IMR-90 (cell line): Measurements from ENCODE around the gene EXOC4. TPM values are rescaled to one million over a fixed set of nuclear protein-coding genes. Genes with fewer than 3 reads are reported as not detected.

ENCODE experiments used
- ATAC-seq: fragments of 200-7000 bp; cut with Tn5 transposase; 2 replicates; pipeline ENCODE4 v1.9.1; 2020; ENCODE audit warnings: low read depth, mild to moderate bottlenecking, moderate library complexity
- BruUV-seq: library from RNA; stranded (reverse); fragments of 400-500 nt; replicated peaks from 2 replicates; lab custom pipeline; 2021; lab: Mats Ljungman, UMichigan
- CTCF ChIA-PET: fragments of 300-600 bp; formaldehyde crosslinking; extraction: SDS; loops from one replicate; lab custom pipeline; 2021; ENCODE audit warnings: antibody characterized with exemption; lab: Yijun Ruan, JAX
- POLR2A ChIA-PET: fragments of 300-600 bp; sonication (Branson Sonifier 250); formaldehyde crosslinking; loops from one replicate; lab custom pipeline; 2022; ENCODE audit warnings: antibody characterized with exemption; ENCODE audit not compliant: unreplicated experiment; lab: Charles Lee
- DNase-seq: peaks from one replicate; pipeline ENCODE4 v3.0.0; 2013
- H2AFZ ChIP-seq: replicated peaks from 2 replicates; pipeline ENCODE3; 2013; ENCODE audit warnings: low read length, mild to moderate bottlenecking; ENCODE audit not compliant: poor library complexity
- H2AK5ac ChIP-seq: 2 replicates; pipeline ENCODE4 v1.6.1; 2013; ENCODE audit warnings: low read depth, low read length, inconsistent platforms
- H2AK9ac ChIP-seq: replicated peaks from 2 replicates; pipeline ENCODE3; 2013; ENCODE audit warnings: mild to moderate bottlenecking, low read depth, low read length, moderate library complexity; ENCODE audit not compliant: poor library complexity
- H2BK120ac ChIP-seq: 2 replicates; pipeline ENCODE4 v1.6.1; 2013; ENCODE audit warnings: low read depth, low read length, inconsistent platforms
- H2BK15ac ChIP-seq: 3 replicates; pipeline ENCODE4 v1.6.1; 2013; ENCODE audit warnings: low read depth, low read length, inconsistent platforms
- H2BK20ac ChIP-seq: 2 replicates; pipeline ENCODE4 v1.6.1; 2013; ENCODE audit warnings: low read depth, mild to moderate bottlenecking, inconsistent platforms, low read length, moderate library complexity
- H2BK5ac ChIP-seq: 2 replicates; pipeline ENCODE4 v1.6.1; 2013; ENCODE audit warnings: mild to moderate bottlenecking, low read depth, low read length, inconsistent platforms; ENCODE audit not compliant: poor library complexity, severe bottlenecking
- H3K14ac ChIP-seq: replicated peaks from 2 replicates; pipeline ENCODE4 v1.6.1; 2013; ENCODE audit warnings: low read depth, low read length, inconsistent platforms
- H3K18ac ChIP-seq: 2 replicates; pipeline ENCODE4 v1.6.1; 2013; ENCODE audit warnings: low read depth, low read length, control low read depth
- H3K23ac ChIP-seq: 2 replicates; pipeline ENCODE4 v1.6.1; 2013; ENCODE audit warnings: low read depth, low read length, inconsistent platforms
- H3K27ac ChIP-seq: 2 replicates; pipeline ENCODE4 v1.5.1; 2013; ENCODE audit warnings: mild to moderate bottlenecking, control low read depth, low read length; ENCODE audit not compliant: insufficient read depth
- H3K27me3 ChIP-seq: 2 replicates; pipeline ENCODE4 v1.6.1; 2013; ENCODE audit warnings: low read length; ENCODE audit not compliant: control insufficient read depth, insufficient read depth
- H3K36me3 ChIP-seq: 2 replicates; pipeline ENCODE4 v1.6.1; 2013; ENCODE audit warnings: low read length, mixed read lengths; ENCODE audit not compliant: control insufficient read depth, insufficient read depth
- H3K4ac ChIP-seq: 2 replicates; pipeline ENCODE4 v1.6.1; 2013; ENCODE audit warnings: low read depth, low read length, inconsistent platforms
- H3K4me1 ChIP-seq: 2 replicates; pipeline ENCODE4 v1.6.1; 2013; ENCODE audit warnings: low read length, mixed read lengths; ENCODE audit not compliant: control insufficient read depth, insufficient read depth
- H3K4me2 ChIP-seq: 2 replicates; pipeline ENCODE4 v1.6.1; 2013; ENCODE audit warnings: low read depth, mild to moderate bottlenecking, control low read depth, low read length, moderate library complexity
- H3K4me3 ChIP-seq: 2 replicates; pipeline ENCODE4 v1.5.1; 2013; ENCODE audit warnings: low read depth, mild to moderate bottlenecking, control low read depth, low read length, moderate library complexity; ENCODE audit not compliant: insufficient read depth
- H3K56ac ChIP-seq: 2 replicates; pipeline ENCODE4 v1.6.1; 2013; ENCODE audit warnings: low read length, inconsistent platforms; ENCODE audit not compliant: insufficient read depth; ENCODE audit errors: extremely low read depth
- H3K79me1 ChIP-seq, 2 experiments: 2 replicates each; pipeline ENCODE4 v1.6.1; 2013; ENCODE audit warnings: low read length in 2 of 2, inconsistent platforms in 1 of 2, low read depth in 1 of 2
- H3K9ac ChIP-seq: 2 replicates; pipeline ENCODE4 v1.6.1; 2013; ENCODE audit warnings: low read depth, low read length, control low read depth
- H3K9me1 ChIP-seq: 2 replicates; pipeline ENCODE4 v1.6.1; 2013; ENCODE audit warnings: low read length, inconsistent platforms; ENCODE audit not compliant: insufficient read depth
- H3K9me3 ChIP-seq: 2 replicates; pipeline ENCODE4 v1.6.1; 2013; ENCODE audit warnings: low read length; ENCODE audit not compliant: control insufficient read depth, insufficient read depth
- H4K20me1 ChIP-seq: 2 replicates; pipeline ENCODE4 v1.6.1; 2013; ENCODE audit warnings: low read length, inconsistent platforms; ENCODE audit not compliant: insufficient read depth
- H4K5ac ChIP-seq: 2 replicates; pipeline ENCODE4 v1.6.1; 2013; ENCODE audit warnings: mild to moderate bottlenecking, low read depth, low read length, control low read depth
- H4K8ac ChIP-seq, 2 experiments: 2 replicates each; pipeline ENCODE4 v1.6.1; 2013; ENCODE audit warnings: low read depth in 2 of 2, low read length in 2 of 2, control low read depth in 1 of 2, inconsistent platforms in 1 of 2
- H4K91ac ChIP-seq: 2 replicates; pipeline ENCODE4 v1.6.1; 2013; ENCODE audit warnings: low read depth, low read length, inconsistent platforms; ENCODE audit not compliant: insufficient read depth
- BHLHE40 ChIP-seq: fragments of 150-350 bp; IDR thresholded peaks from 2 replicates; pipeline ENCODE4 v1.6.1; 2016; ENCODE audit warnings: mild to moderate bottlenecking, low read depth, low read length
- CEBPB ChIP-seq: IDR thresholded peaks from 2 replicates; pipeline ENCODE4 v1.6.1; 2012; ENCODE audit warnings: low read depth, low read length, improper control_type of control experiment
- CHD1 ChIP-seq: IDR thresholded peaks from 2 replicates; pipeline ENCODE4 v1.6.1; 2012; ENCODE audit warnings: low read depth, low read length, improper control_type of control experiment
- FOS ChIP-seq: fragments of 150-350 bp; IDR thresholded peaks from 2 replicates; pipeline ENCODE4 v1.6.1; 2016; ENCODE audit warnings: low read depth, low read length
- MAFK ChIP-seq: IDR thresholded peaks from 2 replicates; pipeline ENCODE4 v1.6.1; 2012; ENCODE audit warnings: low read depth, low read length, improper control_type of control experiment
- MAZ ChIP-seq: IDR thresholded peaks from 2 replicates; pipeline ENCODE4 v1.6.1; 2012; ENCODE audit warnings: low read depth, mild to moderate bottlenecking, low read length, improper control_type of control experiment, moderate library complexity, borderline replicate concordance
- MXI1 ChIP-seq: IDR thresholded peaks from 2 replicates; pipeline ENCODE4 v1.6.1; 2012; ENCODE audit warnings: low read depth, mild to moderate bottlenecking, low read length, moderate library complexity, borderline replicate concordance
- NFE2L2 ChIP-seq: fragments of 150-350 bp; IDR thresholded peaks from 2 replicates; pipeline ENCODE4 v1.6.1; 2016; ENCODE audit warnings: low read depth, mild to moderate bottlenecking, low read length
- POLR2A ChIP-seq: IDR thresholded peaks from 2 replicates; pipeline ENCODE4 v1.6.1; 2012; ENCODE audit warnings: mild to moderate bottlenecking, low read depth, low read length
- RAD21 ChIP-seq: IDR thresholded peaks from 2 replicates; pipeline ENCODE4 v1.6.1; 2012; ENCODE audit warnings: low read length, improper control_type of control experiment
- RCOR1 ChIP-seq: IDR thresholded peaks from 2 replicates; pipeline ENCODE4 v1.6.1; 2012; ENCODE audit warnings: mild to moderate bottlenecking, low read length, improper control_type of control experiment; ENCODE audit not compliant: insufficient replicate concordance
- RFX5 ChIP-seq: IDR thresholded peaks from 2 replicates; pipeline ENCODE4 v1.8.0; 2012; ENCODE audit warnings: low read depth, mild to moderate bottlenecking, low read length, moderate library complexity
- SMC3 ChIP-seq: fragments of 150-350 bp; IDR thresholded peaks from 2 replicates; pipeline ENCODE4 v1.6.1; 2016; ENCODE audit warnings: low read depth, mild to moderate bottlenecking, antibody characterized with exemption, low read length, moderate library complexity
- WGBS, 2 experiments: methylation state at CpG; one replicate each; pipeline versions ENCODE4 v1.1.5 to v1.1.7; 2013; ENCODE audit warnings: missing lambda C conversion rate in 2 of 2; ENCODE audit not compliant: insufficient read length in 1 of 2; ENCODE audit errors: extremely low coverage in 2 of 2; 5-methylcytosine and 5-hydroxymethylcytosine counted together
- dilution Hi-C: fragments of 300-500 bp; cut with HindIII; formaldehyde crosslinking; loops from one replicate; pipeline ENCODE4 v1.14.3; 2018; ENCODE audit warnings: low sequenced_read_pairs; ENCODE audit not compliant: unreplicated experiment
- in situ Hi-C: fragments of 300-500 bp; cut with MboI; formaldehyde crosslinking; loops from 3 replicates; pipeline ENCODE4 v1.14.3; 2019; ENCODE audit warnings: low sequenced_read_pairs, inconsistent platforms, mixed read lengths
- intact Hi-C: fragments of 100-400 bp; cut with micrococcal nuclease; formaldehyde crosslinking; loops from 2 replicates; pipeline ENCODE4 v1.10.0; 2022
- polyA plus RNA-seq, 3 experiments: library from polyadenylated mRNA; depleted of rRNA; stranded (reverse); fragments of >200 nt; gene quantifications; 2 replicates each; pipeline ENCODE4 v1.2.3, GENCODE V29; 2012; ENCODE audit warnings: low replicate concordance in 1 of 3
- total RNA-seq: library from RNA; depleted of rRNA; stranded (reverse); fragments of >200 nt; gene quantifications from 2 replicates; pipeline ENCODE4 v1.2.3, GENCODE V29; 2012
- TF ChIP-seq, protein P1 (sequence below): fragments of 150-350 bp; IDR thresholded peaks from 2 replicates; pipeline ENCODE4 v1.6.1; 2016; ENCODE audit warnings: low read depth, mild to moderate bottlenecking, low read length, moderate library complexity, borderline replicate concordance
- TF ChIP-seq, protein P2 (sequence below): fragments of 150-350 bp; IDR thresholded peaks from 2 replicates; pipeline ENCODE4 v1.6.1; 2017; ENCODE audit warnings: mild to moderate bottlenecking, antibody characterized with exemption, low read length, low read depth
- TF ChIP-seq, protein P3 (sequence below): conservative IDR thresholded peaks from 2 replicates; pipeline ENCODE4 v1.5.1; 2012; ENCODE audit warnings: mild to moderate bottlenecking, low read depth, low read length, improper control_type of control experiment

Gene EXOC4
- total and polyA plus RNA-seq, 2 of the 4 experiments (the other 2 are of a cell fraction) = 25.4 to 94.6 TPM

DNA sequence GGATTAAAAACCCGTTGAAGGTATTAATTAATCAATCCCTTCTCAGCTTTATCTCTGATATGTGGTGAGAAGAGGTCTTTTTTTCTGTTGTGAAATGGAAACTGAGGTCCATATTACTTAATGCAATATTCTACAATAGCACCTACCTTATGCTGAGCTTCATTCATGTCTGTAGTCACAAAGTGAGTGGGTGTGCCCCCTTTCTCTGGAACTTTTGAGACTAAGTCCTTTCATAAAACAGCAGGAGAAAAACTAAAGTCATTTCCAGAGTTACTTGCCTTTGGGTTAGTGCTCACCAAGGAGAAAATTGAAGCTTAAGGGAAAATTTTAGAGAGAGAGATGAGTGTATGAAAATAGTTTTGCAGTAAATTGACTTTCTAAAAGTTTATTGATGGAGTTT is 61.2 kb downstream of the EXOC4 start:
- H3K4me3 ChIP-seq = no peak overlapping the region
- H3K4ac ChIP-seq = no peak overlapping the region
- DNase-seq (no peak), ATAC-seq (no peak)
- WGBS, 2 experiments = no CpG with 5 or more reads among the region's 1 CpG
- in situ Hi-C loops = no loop called here
- no peak overlapping the region for H2BK20ac ChIP-seq
- no peak overlapping the region for H2AK5ac ChIP-seq
- H2AK9ac ChIP-seq = no peak overlapping the region
- H3K23ac ChIP-seq = no peak overlapping the region
- BruUV-seq = no TSS peak
- no peak overlapping the region for H2BK120ac ChIP-seq
- TF ChIP-seq MAZ (no peak), CHD1 (no peak), NFE2L2 (no peak), CEBPB (no peak), MAFK (no peak), POLR2A (no peak), SMC3 (no peak), MXI1 (no peak), RCOR1 (no peak), RFX5 (no peak), FOS (no peak), BHLHE40 (no peak), RAD21 (no peak)
- TF ChIP-seq, protein P1, sequence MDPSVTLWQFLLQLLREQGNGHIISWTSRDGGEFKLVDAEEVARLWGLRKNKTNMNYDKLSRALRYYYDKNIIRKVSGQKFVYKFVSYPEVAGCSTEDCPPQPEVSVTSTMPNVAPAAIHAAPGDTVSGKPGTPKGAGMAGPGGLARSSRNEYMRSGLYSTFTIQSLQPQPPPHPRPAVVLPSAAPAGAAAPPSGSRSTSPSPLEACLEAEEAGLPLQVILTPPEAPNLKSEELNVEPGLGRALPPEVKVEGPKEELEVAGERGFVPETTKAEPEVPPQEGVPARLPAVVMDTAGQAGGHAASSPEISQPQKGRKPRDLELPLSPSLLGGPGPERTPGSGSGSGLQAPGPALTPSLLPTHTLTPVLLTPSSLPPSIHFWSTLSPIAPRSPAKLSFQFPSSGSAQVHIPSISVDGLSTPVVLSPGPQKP = no peak
- TF ChIP-seq, protein P2, sequence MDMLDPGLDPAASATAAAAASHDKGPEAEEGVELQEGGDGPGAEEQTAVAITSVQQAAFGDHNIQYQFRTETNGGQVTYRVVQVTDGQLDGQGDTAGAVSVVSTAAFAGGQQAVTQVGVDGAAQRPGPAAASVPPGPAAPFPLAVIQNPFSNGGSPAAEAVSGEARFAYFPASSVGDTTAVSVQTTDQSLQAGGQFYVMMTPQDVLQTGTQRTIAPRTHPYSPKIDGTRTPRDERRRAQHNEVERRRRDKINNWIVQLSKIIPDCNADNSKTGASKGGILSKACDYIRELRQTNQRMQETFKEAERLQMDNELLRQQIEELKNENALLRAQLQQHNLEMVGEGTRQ = no peak
- TF ChIP-seq, protein P3, sequence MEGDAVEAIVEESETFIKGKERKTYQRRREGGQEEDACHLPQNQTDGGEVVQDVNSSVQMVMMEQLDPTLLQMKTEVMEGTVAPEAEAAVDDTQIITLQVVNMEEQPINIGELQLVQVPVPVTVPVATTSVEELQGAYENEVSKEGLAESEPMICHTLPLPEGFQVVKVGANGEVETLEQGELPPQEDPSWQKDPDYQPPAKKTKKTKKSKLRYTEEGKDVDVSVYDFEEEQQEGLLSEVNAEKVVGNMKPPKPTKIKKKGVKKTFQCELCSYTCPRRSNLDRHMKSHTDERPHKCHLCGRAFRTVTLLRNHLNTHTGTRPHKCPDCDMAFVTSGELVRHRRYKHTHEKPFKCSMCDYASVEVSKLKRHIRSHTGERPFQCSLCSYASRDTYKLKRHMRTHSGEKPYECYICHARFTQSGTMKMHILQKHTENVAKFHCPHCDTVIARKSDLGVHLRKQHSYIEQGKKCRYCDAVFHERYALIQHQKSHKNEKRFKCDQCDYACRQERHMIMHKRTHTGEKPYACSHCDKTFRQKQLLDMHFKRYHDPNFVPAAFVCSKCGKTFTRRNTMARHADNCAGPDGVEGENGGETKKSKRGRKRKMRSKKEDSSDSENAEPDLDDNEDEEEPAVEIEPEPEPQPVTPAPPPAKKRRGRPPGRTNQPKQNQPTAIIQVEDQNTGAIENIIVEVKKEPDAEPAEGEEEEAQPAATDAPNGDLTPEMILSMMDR = no peak
- H2BK15ac ChIP-seq = no peak overlapping the region
- H3K9me1 ChIP-seq = peaks cover 6% of the 10 kb centered on the region; the same call in 1 of the 2 replicates
- no peak overlapping the region for H2BK5ac ChIP-seq
- no peaks in the 10 kb centered on the region for H4K20me1 ChIP-seq
- no peak overlapping the region for H3K56ac ChIP-seq
- no peaks in the 10 kb centered on the region for H3K9me3 ChIP-seq
- H3K27me3 ChIP-seq = no peaks in the 10 kb centered on the region
- H3K79me1 ChIP-seq = peaks cover 0 to 8% of the 10 kb centered on the region in 2 experiments; a peak in 1 of 4 replicates
- H3K36me3 ChIP-seq = 0 out of 2 replicates have a peak, but pooled peaks cover 1% of the 10 kb centered on the region
- ChIA-PET CTCF (no interaction called here), POLR2A (no interaction called here)
- H3K18ac ChIP-seq = no peak overlapping the region
- no peak overlapping the region for H4K91ac ChIP-seq
- H3K14ac ChIP-seq = no peak overlapping the region
- no peak overlapping the region for H2AFZ ChIP-seq
- H3K27ac ChIP-seq = no peak overlapping the region
- H3K4me1 ChIP-seq = peaks cover 4% of the 10 kb centered on the region
- intact Hi-C loops = no loop called here
- dilution Hi-C loops = no loop called here
- H3K4me2 ChIP-seq = no peak overlapping the region
- H4K5ac ChIP-seq = no peak overlapping the region
- no peak overlapping the region for H3K9ac ChIP-seq
- H4K8ac ChIP-seq = no peak overlapping the region
